ENCODE results near the gene CASP3.
"Not testable (repeated sequence)": the region's sequence is repeated elsewhere in the genome, so short reads cannot be mapped to it uniquely, and the experiment has no call there.

Gene CASP3

DNA sequence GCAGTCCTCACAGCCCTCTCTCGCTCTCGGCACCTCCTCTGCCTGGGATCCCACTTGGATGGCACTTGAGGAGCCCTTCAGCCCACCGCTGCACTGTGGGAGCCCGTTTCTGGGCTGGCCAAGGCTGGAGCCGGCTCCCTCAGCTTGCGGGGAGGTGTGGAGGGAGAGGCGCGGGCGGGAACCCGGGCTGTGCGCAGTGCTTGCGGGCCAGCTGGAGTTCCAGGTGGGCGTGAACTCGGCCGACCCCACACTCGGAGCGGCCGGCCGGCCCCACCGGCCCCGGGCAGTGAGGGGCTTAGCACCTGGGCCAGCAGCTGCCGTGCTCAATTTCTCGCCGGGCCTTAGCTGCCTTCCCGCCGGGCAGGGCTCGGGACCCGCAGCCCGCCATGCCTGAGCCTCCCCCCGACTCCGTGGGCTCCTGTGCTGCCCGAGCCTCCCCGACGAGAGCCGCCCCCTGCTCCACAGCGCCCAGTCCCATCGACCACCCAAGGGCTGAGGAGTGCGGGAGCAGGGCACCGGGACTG is 57.4 kb downstream of the CASP3 start:
- not testable (repeated sequence) for DNase-seq

DNA sequence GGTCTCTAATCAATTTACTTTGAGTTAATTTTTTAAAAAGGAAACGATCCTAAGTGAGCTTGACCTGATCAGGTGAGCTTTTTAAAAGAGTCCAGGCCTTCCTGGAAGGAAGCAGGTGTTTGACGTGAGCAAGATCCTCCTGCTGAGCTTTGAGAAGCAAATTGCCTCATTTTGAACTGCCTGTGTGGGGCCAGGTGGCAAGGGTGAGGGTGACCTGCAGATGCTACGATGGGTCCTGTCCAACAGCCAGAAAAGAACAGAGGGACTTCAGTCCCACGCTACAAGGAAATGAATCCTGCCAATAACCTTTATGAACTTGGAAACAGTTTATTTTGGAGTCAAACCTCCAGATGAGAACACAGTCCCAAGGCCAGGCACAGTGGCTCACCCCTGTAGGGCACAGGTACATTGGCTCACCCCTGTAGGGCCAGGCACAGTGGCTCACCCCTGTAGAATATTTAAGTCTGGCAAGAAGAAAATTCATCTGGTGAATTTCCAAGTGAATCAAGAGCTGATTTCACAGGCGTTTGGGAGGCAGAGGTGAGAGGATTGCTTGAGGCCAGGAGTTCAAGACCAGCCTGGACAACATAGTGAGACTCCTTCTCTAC is 58.1 kb downstream of the CASP3 start:
- no peak for DNase-seq

DNA sequence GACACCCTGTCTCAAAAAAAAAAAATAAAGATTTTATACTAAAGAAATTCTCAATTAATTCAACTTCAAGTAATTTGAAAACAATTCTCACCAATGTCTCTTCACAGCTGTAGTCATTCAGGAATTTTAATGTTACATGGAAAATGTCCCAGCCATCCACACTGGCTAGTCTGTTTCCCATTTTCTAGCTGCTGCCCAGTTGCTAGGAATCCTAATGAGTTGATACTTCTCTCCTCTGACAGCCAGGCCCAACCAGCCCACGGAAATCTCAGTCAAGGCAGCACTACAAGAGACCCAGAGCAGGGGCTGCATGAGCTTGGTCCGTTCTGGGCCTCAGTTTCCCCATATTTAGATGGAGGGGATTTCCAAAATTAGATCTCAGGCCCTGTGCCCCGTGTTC is 59.1 kb downstream of the CASP3 start:
- DNase-seq: no peak

DNA sequence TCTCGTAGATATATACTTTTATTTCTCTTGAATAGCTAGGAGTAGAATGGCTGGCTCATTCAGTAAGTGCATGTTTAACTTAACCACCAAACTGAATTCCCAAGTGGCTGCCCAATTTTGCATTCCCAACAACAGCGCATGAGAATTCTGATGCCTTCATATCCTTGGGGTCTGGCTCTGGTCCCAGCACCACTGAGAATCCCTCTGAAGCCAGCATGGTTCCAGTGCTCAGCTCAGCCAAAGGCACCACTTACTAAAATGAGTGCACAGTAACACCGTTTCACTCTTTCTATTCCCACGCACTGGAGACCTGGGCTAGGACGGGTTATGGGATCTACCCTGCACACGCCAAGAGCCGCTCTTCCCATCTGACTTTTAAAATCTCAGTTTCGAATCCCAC is 60.4 kb downstream of the CASP3 start:
- DNase-seq: no peak

DNA sequence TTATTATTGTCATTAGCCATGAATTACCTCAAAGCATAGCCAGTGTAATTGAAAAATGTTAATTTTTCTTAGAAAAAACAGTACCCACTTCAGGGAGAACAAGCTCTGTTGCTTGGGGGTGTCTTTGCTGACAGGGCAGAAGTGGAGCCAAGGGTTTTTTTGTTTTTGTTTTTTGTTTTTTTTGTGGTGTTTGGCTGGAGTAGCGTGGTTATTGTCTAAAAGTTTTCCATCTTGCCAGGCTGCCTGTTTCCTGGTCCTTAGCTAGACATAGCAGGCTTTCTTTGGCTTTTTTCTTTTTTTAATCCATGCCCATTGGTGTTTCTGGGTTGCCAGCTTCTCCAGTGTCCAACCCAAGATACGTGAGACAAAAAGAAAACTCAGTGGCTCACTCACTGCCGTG is 61.5 kb downstream of the CASP3 start:
- no peak for DNase-seq

DNA sequence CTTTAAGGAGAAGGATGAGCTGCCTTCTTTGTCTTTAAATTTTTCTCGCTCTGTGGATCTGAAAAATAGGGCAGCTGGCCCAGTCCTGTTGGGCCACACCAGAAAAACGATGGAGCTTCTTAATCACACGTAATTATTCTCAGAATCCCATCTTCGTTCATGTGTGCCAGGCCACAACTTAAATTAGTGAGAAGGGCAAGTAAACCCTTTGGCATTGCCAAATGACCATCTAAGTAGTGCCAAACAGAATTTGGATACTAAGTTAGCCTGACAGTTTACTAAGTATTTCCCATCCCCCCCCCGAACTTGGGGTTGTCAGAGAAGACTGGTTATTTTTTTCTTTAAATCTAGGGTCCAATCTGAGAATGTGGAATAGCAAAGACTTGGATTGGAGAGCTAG is 62.0 kb downstream of the CASP3 start:
- DNase-seq: no peak

DNA sequence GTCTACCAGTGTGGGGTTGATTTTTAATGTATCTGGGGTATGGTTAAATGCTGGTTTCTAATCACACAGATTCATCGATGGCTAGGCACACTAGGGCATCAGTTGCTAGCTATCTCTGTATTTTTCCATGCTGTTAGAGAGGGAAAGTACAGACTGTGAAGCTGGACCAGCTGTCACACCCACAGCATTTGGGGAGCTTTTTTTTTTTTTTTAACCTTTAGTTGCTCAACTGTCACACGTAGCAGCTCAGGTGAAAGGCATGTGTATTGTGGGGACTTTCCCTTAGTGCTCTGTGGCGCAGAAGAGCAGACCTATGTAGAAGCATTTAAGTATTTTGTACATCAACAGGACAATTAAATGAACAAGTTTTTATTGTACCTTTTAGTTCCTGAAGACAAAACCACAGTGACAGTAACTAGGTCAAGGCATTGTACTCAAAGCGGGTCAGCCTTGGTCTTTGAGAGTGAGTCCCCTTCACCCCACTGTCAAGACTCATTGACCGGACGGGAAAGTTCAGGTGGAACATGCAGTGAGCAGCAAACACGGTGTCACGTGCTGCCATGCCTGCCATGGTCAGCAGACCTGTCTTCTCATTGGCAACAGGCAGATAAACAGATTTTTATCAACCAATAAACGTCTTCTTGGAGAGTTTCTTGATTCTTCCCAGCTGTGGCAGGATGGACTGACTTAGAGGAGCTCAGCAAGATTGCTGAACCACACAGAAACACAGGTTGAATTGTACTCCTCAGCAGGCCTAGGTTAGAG is 65.3 kb downstream of the CASP3 start:
- no peak for DNase-seq
